Activated naive CD8-positive, alpha-beta T cell treated with anti-CD3 and anti-CD28 coated beads, Interleukin-2, amount 50 U/mL, for 16 hours (primary cell): ENCODE measurements around the gene PRR15.

Source experiments
- DNase-seq: peaks from one replicate; pipeline ENCODE4 v3.0.0-alpha.2; 2020; ENCODE audit warnings: low read depth, low spot score

The PRR15 gene

DNA sequence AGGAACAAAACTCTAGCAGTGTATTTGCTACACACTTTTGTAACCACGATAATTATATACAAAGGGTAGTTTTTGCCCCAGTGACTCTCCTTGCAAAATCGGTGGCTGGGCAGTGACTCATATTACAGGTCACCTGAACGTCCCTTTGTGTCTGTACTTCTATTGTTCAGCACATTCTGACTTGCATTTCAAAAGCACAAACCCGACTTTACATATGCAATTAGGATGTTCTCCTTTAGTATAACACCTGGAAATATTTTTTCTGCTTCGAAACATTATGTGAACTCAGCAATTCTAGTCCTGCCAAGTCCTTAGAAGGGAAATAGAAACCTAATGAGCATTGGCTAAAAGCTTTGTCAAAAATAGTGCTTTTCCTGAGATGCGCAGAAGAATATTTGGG is 6.0 kb downstream of the PRR15 start:
- no peak for DNase-seq

DNA sequence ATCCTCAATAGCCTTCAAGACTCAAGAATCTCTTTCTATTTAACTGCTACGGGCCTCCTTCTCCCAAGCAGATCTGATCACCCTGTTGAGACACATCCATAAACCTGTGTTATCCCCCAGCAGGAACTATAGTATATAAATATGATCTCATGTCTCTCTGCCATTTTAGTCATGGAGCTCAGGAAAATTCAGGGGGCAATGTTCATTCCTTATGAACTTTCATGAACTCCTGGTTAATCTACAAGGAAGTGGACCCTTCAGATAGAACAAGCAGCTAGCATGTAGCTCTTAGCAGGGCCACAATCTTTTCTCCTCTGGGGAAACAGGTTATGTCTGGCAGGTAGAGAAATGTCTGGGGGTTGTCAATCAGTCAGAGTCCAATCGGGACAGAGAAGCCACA is 8.9 kb downstream of the PRR15 start:
- DNase-seq: no peak

DNA sequence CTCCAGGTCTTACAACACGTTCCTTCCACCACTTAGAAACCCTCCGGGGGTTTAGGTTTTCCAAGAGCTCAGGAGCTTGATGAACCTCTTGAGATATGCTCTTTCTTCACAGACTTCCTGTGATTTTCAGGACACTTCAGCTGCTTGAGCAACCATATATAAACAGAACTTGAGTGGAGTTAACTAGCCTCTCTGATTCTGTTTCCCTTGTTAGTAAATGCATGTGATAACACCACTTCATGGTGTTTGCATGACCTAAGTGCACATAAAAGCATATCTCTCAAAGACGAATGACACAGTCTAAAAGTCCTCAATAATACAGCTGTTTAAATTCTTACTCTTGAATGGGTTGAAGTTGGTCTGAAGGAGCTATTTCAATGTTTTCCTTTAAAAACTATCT is 9.9 kb downstream of the PRR15 start:
- DNase-seq: no peak

DNA sequence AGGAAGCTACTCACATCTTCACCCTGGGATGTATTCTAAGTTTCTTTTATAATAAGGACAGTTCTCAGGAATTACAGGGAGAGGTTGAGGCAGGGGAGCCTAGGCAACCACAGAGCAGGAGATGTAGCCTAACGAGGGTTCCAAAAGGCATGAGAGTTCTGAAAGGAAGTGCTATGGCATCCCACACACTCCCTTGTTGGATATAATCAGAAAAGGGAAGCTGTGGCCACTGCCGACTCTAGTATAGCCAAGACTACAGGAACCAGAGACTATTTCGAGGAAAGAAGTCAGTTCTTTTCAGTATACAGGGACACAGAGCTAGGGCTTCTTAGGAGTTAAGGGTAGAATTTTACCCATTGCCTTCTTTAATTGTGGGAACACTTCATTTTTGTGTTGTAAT is 11.0 kb downstream of the PRR15 start:
- no peak for DNase-seq

DNA sequence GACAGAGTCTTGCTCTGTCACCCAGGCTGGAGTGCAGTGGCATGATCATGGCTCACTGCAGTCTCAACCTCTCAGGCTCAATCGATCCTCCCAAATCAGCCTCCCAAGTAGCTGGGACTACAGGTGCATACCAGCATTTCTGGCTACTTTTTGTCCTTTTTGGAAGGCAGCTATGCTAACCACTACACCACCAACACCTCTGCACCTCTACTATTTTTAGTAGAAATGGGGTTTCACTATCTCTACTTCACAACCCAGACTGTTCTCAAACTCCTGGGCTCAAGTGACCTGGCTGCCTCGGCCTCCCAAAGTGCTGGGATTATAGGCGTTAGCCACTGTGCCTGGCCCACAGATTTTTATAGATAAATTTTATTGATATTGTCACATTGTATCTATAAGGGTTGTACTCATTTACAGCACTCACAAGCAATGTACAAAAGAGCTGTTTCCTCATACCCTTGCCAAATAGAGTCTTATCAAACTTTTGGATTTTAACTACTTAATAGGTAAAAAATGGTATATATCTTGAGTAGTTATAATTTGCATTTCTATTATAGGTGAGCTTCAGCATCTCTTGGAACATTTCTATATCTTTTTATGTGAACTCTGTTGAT is 23.7 kb downstream of the PRR15 start:
- no peak for DNase-seq

DNA sequence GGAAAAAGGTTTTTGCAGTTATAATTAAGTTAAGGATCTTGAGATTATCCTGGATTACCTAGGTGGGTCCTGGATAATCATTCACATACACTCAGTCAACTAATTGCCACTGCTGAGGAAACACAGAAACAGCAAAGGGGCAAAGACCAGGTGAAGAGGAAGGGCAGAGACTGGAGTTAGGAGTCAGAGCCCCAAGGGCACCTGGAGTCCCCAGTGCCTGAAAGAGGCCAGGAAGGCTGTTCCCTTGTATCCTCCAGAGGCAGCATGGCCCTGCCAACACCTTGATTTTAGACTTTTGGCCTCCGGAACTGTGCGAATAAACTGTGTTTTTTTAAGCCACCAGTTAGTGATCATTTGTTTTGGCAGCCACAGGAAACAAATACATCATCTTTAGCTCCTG is 24.6 kb downstream of the PRR15 start:
- no peak for DNase-seq

DNA sequence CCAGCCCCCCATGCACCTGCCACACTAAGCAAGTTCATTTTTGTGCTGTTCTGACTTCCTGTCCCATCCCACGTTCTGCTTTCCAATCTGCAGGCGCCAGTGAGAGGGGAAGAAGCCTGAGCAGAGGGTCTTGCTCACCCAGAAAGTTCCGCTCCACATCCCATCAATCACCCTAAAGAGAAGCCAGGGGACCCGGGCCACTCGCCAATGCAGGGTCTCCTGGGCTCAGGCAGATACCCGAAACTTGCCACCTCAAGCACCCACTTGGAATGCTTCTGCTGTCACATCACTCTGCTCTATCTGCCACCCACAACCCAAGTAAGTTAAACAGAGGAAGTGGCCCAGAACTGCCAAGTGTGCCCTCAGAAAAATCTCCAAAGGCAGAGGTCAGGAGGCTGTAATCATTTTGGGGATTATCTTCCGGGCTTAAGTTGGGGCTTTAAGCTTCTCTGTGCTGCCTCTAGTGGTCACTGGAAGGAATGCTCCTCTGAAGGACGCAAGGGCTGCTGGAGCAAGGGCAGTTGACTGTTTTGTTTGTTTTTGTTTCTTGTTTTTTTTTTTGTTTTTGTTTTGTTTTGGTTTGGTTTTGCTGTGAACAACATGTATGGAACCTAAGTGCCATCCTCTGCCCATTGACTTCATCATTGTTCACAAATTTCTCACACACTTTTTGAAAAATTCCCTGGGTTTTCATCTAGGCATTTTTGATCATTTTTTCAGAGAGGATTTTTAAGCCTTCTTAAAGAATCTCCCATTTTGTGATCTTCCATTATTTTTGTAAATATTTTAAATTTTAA is 25.5 kb downstream of the PRR15 start:
- DNase-seq: no peak

DNA sequence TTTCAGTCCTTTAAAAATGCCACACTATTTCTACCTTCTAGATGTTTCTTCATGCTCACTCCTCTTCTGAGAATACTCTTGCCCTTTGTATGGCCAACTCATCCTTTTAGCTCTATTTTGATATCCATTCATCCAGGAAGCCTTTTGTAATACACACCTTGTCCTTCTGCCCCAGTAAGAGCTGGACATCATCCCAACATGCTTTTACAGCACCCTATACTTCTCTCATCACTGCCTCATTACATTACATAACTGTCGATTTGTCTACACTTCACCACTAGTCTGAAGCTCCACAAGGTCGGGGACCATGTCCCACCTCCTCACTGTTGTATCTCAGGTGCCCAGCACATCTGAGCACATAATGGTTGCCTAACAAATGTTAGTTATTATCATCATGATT is 29.2 kb downstream of the PRR15 start:
- no peak for DNase-seq

DNA sequence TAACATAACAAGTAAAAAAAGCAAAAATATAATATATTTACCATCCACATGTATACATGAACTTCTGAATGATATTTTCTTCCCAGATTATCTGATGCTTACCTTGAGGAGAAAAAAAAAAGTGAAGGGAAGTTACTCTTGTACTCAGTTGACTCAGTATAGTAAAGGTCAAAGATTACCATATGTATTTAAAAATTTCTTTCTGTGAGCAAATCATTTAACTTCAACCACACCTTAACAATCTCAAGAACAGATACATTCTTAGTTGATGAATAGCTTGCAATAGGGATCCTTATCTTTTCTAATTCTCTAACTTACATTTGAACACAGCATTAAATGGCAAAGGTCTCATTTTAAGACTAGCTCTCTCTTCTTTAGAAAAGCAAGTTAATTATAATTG is 29.8 kb downstream of the PRR15 start:
- DNase-seq: no peak

DNA sequence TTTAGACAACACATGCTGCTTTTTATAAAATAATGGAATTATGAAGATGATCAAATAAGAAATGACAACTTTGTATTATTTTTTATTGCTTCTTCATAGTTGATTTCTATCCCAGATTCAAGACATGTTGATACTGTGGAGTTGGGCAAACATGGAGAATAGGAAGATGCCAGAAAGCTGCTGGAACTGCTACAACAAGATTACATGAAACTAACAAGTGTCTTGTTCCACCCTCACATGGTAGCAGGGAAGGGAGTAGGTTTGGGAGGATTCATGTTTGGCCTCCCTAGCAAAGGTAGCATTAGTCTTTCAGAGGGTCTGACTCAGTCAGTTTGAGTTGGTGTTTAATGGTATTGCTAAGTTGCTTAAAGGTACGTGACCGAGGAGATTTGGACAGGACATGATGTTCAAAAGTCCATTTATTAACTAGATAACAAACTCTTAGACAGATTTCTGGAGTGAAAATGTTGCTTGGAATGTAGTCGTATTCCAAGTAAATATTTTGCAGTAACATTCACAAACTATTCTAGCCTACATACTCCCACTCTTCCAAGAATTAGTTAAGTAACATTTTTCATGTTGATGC is 33.1 kb downstream of the PRR15 start:
- no peak for DNase-seq

DNA sequence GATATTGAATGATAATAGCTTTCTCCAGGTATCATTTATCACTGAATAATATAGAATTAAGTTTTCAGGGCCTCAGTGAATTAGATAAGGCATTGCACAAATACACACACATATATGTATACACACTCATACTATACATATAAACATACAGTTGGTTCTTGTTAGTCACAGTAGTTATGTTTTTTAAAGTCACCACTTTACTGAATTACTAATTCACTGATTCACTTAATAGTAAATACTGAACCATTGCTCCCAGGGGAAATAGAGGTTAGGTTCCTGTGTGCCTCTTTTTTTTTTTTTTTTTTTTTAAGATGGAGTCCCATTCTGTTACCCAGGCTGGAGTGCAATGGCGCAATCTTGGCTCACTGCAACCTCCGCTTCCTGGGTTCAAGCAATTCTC is 33.6 kb downstream of the PRR15 start:
- no peak for DNase-seq

DNA sequence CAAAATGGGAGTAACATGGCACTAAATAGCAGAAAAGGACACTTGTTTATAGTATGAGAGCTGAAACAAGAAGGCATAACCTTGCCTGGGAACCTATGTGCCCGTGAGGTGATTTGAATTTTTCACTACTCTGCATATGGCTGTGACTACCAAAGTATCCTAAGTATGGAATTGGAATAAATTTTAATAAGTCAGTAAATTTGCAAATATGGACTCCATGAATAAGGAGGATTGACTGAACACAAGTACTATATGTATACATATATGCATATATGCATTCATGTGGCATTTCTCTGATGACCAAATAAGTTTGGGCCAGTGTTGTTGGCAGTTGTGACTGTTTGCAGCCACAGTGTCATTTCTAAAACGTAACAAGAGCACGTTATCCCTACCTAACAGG is 34.5 kb downstream of the PRR15 start:
- no peak for DNase-seq

DNA sequence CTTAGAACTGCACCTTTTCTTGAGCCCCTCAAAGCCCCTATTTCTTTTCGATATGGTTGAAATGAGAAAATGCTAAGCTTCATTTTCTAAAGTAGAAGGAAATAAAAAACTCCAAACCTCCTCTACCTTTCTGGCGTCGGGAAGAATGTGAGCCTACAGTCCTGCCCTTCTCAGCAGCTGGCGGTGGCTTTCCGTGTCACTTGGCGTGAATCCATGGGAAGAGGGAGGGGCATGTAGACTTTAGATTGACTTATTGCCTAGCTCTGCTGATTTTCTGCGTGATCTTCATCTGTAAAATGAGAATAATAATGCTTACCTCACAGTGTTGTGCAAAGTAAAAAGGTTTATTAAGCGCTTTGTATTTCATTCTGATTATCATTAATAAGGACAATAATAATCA is 35.0 kb downstream of the PRR15 start:
- no peak for DNase-seq

DNA sequence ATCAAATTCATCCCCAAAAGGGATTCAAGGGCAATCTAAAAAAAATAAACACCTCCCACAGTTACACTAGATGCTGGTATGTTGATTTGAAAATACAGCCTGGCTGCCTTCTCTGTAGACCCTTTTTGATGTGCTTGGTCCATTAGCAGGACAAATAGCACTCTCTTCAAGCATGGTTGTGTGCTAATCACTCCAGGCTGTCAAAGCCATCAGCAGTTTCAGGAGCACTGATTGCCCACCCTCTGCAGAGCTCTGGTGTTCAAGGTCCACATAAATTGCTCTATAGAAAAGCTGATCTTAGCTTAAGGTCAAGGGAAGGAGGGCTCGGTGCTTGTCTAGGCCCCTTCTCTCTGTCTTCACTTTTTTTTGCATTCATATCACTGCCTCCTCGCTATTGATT is 35.4 kb downstream of the PRR15 start:
- no peak for DNase-seq

DNA sequence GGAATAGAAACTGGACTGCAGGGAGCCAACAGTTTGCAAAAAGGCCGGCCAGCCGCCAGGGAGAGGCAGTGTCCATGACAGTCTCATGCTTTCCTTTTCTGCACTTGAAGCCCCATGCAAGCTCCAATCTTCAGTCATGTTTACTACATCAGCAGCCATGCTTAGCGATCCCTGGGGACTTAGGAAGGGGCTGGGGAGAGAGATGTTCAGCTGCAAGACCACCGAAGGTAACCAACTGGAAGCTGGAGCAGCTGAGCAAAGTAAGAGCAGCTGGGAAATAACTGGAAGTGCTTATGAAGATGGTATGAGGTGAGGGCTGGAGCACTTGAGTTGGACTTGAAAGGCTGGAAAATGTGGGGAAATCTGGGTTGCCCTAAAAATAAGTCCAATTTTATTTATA is 37.0 kb downstream of the PRR15 start:
- no peak for DNase-seq

DNA sequence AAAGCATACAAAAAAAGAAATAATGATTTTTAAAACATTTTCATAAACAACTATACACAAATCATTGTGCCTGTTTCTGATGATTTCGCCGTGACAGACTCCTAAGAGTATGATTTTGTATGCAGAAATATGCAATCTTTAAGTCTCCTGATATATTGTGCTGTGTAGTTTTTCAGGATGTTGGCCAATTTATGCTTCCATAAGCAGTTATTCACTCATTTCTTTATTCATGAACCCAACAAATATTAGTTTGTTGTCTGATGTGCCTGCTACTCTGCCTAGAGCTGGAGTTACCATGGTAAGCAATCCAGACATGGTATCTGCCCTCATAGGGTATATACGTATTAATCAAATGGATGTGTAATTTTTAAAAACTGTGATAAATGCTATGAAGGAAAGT is 40.4 kb downstream of the PRR15 start:
- no peak for DNase-seq

DNA sequence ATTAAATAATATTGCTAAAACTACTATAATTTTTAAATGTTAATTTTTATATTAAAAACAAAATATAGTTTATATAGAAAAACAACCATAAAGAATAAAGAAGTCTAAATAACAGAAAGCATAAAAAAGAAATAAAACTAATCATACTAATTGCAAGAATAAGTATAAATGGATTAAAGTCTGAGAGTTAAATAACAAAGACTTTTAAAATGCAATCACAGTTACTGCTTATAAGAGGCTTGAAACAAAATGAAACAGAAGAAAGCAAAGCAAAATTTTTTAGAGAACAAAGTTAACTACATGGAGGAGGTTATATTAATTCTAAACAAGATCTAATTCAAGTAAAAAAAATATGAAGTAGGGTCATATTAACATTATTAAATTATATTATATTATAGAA is 41.1 kb downstream of the PRR15 start:
- DNase-seq: no peak

DNA sequence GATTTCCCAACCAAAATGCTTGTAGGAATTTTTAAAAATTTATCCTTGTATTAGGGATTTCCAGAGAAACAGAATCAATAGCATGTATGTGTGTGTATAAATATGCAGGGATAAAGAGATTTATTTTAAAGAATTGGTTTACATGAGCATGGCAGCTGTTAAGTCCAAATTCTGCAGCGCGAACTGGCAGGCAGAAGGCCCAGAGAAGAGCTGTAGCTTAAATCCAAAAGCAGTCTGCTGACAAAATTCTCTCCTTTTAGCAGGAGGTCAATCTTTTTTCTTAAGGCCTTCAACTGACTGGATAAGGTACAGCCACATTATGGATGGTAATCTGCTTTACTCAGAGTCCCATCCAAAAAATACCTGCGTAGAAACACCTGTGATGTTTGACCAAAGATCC is 42.0 kb downstream of the PRR15 start:
- DNase-seq: no peak

DNA sequence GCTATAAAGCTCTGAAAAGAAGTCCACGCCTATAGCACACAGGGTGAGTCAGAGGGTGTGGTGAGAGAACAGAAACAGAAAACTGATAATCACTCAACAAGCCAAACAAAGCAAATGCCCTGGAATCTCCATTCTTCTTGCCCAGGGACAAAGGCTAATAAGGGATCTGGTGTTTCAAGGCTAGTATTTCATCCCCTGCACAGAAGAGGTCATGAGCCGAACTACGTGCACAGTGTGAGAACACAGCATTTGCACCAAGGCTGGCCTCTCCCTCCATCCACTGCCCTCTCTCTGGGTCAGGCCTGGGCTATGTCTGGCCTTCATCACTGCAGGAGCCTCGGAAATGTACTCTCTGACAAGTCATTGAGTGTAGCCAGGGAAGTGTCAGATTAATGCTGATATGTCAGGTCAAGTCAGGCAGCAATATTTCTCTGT is 42.7 kb downstream of the PRR15 start:
- DNase-seq: no peak

DNA sequence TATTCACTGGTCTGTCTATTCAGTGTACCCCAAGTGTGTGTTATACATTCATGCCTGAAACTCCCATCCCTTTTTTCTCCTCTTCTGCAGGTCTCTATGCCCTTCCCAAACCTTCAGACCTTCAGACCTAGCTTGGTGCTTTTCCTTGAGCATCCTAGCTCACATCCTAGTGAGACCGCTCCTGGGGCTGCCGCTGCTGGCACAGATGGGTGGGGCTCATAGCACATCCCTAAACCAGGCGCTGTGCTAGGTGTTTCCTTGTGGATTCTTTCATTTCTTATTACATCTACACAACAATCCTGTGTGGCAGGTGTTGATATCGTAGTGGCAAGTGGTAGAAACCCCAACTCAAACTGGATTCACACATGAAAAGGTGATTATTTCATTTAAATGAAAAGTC is 43.2 kb downstream of the PRR15 start:
- no peak for DNase-seq

DNA sequence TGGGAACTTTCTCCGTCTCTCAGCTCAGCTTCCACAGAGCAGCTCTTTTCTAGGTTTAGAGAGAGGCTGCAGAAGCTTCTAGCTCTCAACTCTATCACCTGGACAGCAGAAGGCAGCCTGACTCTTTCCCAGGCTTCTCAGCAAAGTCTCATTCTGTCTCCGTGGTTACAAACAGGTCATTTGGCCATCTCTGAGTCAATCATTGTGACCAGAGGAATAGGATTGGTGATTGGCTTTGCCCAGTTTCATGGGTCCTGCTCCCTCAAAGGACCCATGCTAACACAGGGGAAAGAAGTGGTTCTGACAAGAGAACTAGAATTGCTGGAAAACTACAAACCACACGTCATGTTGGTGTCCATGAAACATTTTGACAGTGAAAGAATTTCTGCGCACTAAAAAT is 43.6 kb downstream of the PRR15 start:
- DNase-seq: no peak

DNA sequence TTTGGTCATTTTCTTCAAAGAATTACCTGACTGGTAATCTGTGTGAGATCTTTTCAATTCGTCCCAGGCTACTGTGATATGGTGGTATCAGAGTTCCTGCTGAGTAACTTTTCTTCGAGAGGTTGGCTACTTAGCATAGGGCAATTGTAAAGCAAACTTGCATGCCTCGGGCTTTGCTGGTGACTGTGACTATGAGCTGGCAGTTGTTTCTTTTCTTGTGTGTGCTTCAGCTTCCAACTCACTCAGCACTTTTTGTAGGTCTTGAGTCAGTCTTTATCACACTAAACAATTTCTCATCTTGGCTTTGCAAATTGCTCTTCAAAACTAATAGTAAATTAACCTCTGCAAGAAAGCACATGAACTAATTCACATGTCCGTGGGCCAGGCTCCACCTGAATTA is 44.3 kb downstream of the PRR15 start:
- DNase-seq: no peak
